ENCODE measurements around the gene SH3BGRL3.
"Not testable (repeated sequence)": the region's sequence is repeated elsewhere in the genome, so short reads cannot be mapped to it uniquely, and the experiment has no call there.

Gene SH3BGRL3

DNA sequence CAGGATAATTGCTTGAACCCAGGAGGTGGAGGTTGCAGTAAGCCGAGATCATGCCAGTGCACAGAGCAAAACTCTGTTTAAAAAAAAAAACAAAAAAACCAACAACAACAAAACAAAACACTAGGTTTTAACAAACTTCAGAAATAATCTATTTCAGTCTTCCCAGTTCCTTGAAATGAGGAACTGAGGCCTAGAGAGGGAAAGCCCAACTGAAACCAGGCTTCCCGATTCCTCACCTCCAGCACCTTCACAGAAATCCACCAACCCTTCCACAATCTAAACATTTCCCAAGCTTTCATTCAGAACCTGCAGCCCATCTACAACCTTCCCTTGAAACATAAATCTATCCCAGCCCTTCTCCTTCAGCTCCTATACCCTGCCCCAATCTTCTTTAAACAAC is 37.3 kb downstream of the SH3BGRL3 start:
- no peak for DNase-seq (ENCODE audit: low spot score)

DNA sequence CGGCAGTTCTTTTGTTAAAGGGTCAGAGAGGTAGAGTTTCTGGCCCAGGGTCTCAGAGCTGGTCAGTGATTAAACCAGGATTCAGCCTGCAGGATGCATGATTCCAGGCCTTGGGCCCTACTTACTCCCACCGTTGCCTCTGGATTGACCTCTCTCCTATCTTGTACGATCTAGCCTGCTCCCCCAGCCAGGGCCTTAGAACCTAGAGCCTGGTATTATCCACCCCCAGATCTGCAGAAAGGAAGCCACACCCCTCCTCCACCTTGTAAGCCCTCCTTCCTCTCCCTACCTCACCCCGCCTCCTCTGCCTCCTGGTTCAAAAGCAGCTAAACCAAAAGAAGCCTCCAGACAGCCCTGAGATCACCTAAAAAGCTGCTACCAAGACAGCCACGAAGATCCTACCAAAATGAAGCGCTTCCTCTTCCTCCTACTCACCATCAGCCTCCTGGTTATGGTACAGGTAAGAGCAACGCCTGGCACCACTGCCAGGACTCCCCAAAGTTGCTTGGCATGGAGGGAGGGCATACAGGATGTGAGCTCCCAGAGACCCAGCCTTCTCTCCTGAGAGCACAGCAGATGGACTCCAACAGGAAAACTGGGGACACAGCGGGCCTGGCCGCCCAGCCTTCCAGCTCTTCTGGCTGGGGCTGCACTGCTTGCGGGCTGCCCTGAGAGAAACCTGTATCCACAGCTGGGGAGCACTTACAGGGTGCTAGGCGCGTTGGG is 37.9 kb downstream of the SH3BGRL3 start, which contains the start of gene CD52:
TSS of gene CD52 (plus strand) at position 347 of the 726 bp plus-strand sequence. CDS start at position 407, 60 bp downstream.
- peak; percentile 85 for DNase-seq (ENCODE audit: low spot score)

GRCh38 chr1:26318338-26319064 is 38.6 kb downstream of the SH3BGRL3 start:
- no peak for DNase-seq (ENCODE audit: low spot score)

- DNase-seq (ENCODE audit: low spot score) = no peak
These were observed 41.0 kb downstream of the SH3BGRL3 start for GRCh38 chr1:26320896-26321295.

GRCh38 chr1:26321315-26322041 is 41.6 kb downstream of the SH3BGRL3 start:
- DNase-seq (ENCODE audit: low spot score) = peak; percentile 96

- DNase-seq (ENCODE audit: low spot score) = no peak
These were observed 42.1 kb downstream of the SH3BGRL3 start for GRCh38 chr1:26322042-26322331.

GRCh38 chr1:26323382-26323781 is 43.5 kb downstream of the SH3BGRL3 start:
- DNase-seq (ENCODE audit: low spot score) = no peak

DNA sequence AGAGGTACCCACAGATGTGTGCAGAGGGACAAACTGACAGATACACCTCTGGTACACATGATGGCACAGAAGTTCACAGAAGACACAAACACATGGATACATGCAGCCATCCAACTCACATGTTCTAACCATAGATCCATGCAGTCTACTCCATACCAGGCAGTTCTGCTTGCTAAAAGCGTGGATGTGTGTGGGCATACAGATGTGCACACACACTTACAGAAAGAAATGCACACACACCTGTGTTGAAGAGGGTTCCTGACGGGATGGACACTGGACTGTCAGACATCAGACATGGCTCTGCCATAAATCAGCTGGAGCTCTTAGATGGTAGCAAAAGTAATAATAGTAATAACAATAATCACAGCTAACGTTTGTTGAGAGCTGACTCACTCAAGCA is 44.7 kb downstream of the SH3BGRL3 start:
- DNase-seq (ENCODE audit: low spot score) = no peak

DNA sequence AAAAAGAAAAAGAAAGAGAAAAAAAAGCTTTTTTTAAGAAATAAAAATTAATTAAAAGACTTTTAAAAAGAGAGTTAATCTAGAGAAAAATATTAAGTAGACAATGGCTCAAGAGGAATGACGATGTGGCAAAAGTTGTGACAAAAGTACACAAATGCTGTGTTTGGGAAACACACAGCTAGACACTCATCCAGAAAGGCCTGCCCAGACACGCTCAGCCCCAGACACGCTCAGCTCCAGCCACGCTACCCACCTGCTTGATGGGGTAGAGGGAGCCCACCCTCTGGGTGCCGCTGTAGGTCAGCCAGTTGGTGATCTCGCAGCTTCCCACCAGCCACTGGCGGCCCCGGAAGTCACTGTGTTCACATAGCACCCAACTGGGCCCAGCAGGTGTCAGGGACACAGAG is 48.1 kb downstream of the SH3BGRL3 start:
- no peak for DNase-seq (ENCODE audit: low spot score)

- no peak for DNase-seq (ENCODE audit: low spot score)
These were observed 48.7 kb downstream of the SH3BGRL3 start for GRCh38 chr1:26328597-26328996.

GRCh38 chr1:26329380-26329779 is 49.5 kb downstream of the SH3BGRL3 start:
- DNase-seq (ENCODE audit: low spot score) = not testable (repeated sequence)

DNA sequence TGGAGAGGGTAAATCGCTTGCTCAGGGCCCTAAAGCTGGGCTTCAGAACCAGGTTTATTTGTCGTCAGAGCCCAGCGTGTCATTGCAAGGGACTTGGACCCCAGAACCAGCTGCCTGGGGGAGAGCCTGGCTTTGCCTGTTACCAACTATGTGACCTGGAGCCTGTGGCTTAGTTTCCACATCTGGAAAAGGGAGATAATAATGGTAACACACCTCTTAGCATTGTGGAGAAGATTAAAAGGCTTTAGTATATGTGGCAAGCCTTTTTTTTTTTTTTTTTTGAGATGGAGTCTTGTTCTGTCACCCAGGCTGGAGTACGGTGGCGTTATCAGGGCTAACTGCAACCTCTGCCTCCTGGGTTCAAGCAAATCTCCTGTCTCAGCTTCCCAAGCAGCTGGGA is 50.4 kb downstream of the SH3BGRL3 start:
- no peak for DNase-seq (ENCODE audit: low spot score)

Data from CD4-positive, alpha-beta T cell treated with Interleukin-2 at 100 ng/mL for 4 hours (primary cell).